GM18868 (cell line): ENCODE measurements around the gene COPZ1.

Source experiments
- ATAC-seq: cut with Tn5 transposase; IDR thresholded peaks from one replicate; pipeline ENCODE4 v1.9.1; 2021; ENCODE audit warnings: mild to moderate bottlenecking, moderate library complexity; ENCODE audit not compliant: unreplicated experiment

COPZ1 gene

DNA sequence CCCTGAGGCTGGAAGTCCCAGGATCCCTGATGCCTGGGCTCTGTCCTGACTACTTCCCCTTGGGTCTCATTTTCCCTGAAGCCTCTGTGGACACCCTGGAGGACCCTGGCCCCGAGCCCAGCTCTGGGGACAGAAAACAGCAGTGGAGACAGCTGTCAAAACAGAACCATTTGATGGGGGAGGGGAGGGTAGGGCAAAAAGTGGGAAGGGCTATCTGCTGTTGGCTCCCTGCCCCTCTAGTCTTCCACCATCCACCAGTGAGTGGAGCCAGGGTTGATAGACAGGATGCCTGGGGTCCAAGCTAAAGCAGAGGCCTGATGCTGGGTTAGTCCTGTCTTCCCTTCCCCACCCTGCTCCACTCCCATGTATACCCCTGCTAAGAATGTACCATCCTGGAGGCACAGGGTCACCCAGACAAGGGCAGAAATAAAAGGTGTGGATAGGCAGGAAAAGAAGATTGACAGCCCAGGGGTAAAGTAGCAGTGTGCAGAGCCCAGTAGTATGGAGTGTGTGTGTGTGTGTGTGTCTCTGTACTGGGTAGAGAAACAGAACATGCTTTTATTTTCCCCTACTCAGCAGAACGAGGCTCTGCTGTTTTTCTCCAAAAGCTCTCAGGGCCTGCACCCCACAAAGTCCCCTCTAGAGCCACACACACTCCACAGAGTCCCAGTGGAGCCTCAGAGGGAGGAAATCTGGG is 49.8 kb downstream of the COPZ1 start:
- ATAC-seq: no peak

DNA sequence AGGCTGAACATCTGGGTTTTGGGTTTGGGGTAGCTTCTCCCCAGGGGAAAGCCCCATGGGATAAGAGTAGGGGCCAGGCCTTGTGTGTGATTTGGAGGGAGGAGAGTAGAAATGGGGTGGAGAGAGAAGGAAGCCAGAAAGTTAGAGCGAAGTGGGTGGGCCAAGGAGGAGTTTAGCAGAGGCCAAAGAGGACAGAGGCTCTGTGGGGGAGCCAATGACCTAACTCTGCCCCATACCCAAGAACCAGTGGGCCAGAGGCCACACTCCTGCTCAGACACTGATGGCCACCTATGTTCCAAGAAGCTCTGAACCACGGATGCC is 50.3 kb downstream of the COPZ1 start:
- ATAC-seq: no peak

DNA sequence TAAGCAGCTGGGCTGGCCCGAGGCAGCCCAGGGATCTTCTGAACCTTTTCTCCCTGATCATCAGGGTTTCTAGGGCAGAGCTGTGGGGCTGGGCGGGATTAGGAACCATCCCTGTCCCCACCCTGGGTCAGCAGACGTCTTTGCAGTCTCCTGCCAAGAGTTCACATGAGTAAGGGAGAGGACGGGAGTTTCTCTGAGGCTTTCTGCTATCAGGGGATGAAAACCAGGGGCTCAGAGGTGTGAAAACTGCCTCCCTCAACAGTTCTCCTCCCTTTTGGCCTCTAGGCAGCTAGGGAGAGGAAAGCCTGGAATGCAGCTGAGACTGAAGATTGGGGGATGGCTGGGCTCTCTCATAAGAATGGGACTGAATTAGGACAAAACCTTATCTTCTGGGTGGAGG is 51.7 kb downstream of the COPZ1 start:
- no peak for ATAC-seq

DNA sequence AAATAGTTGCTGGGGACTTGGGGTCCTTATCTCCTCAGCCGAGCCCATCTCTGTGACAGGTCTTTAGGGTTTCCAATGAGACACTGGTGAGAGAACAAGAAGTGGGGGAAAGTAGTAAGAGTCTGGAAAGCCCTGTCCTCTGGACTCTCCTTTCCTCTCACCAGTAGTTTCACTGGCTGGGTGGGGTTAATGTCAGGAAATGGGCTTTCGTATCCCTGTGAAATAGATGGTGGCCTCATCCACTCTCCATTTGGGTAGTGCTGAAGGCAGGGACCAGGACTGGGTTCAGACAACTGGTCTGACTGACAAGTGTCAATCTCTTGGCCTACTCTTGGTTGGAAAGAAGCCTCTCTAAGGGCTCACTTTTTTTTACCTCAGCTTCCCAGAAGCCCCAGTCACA is 52.1 kb downstream of the COPZ1 start:
- no peak for ATAC-seq

DNA sequence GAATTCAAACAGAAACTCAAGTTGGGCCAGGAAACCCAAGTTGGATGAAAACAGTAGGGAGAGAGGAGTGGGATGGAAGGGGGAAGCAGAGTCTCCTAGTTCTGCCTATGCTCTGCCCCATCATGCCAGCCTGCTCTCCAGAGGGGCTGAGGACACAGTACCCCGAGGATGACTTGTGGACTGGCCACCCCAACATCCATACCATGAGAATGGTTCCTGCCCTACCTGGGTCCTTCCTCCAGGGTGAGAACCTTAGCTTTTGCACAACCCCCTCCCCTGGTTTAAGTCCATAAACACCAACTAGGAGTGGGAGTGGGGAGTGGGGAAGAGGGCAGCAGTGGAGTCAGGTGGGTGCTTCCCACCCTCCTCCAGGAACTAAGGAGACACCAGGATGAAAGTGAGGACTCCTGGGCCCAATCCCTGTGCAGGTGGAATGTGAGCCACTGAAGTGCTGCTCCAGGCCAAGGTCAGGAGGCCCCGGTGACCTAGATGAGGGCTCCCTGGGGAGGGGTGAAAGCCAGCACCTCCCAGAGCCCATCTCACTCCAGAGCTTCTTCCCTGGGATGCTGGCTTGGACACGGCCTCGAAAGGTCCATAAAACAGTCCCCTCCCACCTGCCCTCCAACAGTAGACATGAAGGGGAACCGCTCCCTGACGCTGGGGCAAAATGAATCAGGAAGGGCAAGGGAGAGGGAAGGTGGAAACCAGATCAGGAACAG is 53.0 kb downstream of the COPZ1 start:
- ATAC-seq: no peak

DNA sequence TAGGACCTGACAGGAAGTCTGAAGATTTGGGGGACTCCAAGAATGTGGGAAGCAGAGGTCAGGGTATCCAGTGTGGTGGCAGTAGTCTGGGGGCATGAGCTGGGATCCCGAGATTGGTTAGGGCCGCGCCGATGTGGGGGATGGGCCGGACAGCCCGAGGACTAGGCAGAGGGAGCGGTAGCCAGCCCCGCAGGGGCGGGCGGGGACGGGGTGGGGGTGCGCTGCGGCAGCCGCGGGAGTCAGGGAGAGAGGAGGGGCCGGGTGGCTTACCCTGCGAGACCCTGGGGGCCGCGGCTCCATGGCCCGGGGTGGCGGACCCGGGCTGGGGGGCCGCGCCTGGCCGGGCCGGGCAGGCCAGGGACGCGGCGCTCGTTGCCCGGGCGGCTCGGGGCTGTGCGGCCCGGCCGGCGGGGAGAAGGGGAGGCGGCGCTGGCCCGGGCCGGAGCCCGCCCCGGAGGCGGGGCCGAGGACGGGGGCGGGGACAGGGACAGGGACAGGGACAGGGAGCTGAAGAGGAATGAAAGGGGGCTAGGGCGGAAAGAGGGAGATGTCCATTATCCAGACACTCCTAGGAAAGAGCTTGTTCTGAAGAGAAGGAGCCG is 54.0 kb downstream of the COPZ1 start:
- ATAC-seq: no peak

DNA sequence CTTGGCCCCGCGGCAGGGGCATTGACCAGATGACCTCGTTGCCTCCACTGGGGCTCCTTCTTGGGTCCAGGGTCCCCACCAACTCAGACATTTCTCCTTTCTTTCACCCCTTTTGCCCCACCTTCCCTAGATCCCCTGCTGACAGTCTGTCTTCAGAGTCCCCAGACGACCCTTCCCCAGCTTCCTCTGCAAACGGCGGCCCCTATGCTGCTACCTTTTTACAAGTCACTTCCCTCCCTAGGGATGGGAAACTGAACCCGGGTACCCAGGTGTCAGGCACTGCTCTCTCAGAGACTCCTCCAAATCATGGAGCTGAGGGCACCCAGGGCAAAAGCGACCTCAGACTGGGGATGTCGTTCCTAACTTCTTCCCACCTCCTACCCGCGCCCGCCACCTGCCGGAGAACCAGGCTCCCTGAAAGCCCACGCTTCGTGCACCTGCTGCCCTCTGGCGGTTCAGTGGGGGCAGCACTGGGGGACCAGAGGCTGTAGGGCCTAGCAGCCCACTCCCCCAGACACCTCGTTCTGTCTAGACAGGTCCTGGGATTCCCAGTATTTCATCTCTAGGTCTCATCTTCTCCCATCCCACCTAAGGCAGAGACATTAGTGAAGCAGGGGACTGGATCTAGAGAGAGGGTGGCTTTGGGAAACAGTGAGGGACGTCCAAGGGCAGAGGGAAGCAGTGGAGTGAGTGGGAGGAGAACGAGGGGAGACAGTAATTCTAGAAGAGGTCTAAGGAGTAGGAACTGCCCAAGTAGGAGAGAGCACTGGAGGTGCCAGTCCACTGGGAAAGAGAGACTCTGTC is 54.7 kb downstream of the COPZ1 start:
- peak; percentile 81 for ATAC-seq

DNA sequence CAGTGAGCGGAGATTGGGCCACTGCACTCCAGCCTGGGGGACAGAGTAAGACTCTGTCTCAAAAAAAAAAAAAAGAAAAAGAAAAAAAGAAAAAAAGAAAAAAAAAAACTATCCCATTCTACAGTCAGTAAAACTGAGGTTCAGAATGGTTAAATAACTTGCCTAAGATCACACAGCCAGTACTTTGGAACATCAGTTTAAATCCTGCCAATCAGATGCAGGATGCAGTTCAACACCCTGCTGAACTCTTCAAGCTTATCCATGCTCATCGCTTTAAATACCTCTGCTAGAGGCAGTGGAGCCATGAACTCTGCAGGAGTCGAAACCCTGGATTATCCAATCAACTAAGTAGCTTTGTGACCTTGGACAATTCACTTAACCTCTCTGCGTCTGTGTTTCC is 56.2 kb downstream of the COPZ1 start:
- ATAC-seq: no peak

DNA sequence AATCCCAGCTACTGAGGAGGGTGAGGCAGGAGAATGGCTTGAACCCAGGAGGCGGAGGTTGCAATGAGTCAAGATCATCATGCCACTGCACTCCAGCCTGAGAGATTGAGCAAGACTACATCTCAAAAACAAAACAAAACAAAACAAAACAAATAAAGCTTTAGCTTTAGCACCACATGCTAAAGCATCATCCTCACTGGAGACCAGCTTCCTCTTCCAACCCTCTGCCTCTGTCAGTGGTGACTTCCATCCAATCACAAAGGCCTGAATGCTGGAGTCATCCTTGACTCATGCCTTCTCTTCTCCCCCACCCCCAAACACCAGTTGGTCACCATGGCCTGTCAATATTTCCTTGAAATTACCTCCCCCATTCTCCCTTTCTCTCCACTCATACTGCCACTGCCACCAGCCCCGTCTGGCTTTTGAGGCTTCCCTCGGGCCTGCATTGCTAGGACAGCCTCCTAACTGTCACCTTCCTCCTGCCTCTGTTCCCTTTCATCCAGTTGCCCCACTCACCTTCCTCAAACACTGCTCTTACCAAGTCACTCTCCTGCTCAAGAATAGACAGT is 58.2 kb downstream of the COPZ1 start:
- no peak for ATAC-seq

DNA sequence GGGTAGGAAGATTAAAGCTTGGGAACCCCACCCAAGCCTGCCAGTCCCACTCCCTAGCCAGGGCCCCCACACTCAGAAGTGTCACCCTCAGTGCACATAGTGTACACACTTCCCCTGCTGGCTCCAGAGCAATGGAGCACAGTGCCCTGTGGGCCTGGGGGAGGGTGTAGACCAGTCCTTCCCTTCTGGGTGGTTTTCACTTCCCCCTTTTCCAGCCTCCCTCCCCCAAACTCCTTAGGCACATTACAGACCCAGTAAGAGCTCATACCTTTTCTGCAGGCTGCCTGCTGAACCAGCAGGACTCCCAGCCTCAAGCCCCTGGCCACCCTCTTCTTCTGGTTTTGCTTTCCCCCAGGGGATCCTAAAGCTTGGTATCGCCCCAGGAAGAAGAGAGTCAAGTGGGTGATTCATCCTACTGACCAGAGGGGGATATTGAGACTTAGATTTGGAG is 59.7 kb downstream of the COPZ1 start, which contains the start of gene ZNF385A:
Gene ZNF385A, minus strand, starts transcription at position 143 of the 451 bp plus-strand sequence. CDS start 219 bp downstream, outside the sequence.
- peak; percentile 66 for ATAC-seq

DNA sequence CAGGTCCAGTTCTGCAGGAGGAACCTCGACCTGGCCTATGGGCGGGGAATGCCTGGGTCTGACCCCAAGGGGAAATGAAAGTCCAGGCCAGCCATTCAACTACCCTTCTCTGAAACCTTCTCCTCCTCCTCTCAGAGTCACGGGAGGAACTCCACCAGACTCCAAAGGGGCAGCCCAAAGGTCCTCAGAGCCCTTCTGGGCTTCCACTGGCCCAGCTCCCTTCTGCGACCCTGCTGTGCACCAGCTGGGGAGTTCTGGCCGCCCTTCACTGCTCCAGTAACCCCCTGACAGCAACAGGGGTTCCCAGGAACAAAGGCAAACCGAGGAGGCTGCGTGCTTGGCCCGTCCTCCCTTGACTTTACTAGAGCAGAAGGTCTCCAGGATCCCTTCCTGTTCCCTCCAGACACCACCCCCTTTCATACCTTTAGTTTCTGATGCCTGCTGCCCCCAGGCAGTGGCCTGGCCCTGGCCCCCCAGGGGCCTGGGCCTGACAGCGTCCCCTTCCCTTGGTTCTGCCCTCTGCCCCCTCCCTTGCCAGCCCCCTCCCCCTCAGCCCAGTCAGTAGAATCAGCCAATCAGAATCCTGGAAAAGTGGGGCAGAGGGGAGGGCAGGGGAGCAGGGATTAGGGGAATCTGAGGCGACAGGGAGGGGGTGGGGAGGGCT is 60.5 kb downstream of the COPZ1 start:
- peak; percentile 33 for ATAC-seq

DNA sequence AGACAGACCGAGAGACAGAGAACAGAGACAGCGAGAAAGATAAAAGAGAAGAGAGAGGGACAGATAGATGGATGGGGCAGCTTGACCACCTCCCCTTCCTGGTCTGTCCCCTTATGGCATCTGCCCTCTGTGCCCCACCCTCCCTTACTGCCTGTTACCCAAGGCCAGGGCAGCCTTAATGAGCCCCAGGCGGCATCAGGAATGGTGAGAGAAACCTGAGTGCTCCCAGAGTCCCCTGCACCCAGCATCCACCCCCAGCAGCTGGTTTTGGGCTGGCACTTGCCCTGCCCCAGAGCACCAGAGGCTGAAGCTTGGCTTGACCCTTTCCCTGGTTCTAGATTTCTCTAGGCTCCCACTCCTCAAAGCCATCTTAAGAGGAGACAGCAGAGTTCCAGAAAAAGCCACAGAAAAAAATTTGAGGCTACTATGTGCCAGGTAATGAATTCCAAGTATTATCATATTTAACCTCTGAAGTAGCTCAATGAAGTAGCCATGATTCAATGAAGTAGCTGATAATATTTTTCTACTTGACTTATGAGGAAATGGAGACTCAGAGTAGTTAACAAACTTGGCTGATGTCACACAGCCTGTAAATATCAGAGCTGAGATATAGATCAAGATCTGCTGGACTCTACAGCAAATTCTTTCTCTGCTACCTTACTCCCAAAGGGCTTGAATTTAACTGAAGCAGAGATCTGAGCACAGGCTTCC is 61.6 kb downstream of the COPZ1 start:
- ATAC-seq: no peak

DNA sequence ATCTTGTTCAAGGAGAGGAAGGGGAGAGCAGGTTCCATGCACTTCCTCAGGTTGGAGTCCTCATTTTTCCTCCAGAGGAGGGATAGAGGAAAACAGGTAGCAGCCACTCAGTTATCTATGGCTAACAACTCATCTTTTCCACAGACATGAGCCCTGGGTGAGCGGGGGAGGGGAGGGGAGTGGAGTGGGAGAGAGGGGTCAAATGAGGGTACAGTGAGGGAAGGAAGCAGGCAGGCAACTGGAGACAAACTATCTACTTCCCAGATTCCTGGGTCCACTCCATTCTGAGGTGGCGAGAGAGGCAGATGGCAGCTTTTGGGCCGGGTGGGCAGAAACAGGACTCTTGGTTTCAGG is 62.2 kb downstream of the COPZ1 start:
- no peak for ATAC-seq

DNA sequence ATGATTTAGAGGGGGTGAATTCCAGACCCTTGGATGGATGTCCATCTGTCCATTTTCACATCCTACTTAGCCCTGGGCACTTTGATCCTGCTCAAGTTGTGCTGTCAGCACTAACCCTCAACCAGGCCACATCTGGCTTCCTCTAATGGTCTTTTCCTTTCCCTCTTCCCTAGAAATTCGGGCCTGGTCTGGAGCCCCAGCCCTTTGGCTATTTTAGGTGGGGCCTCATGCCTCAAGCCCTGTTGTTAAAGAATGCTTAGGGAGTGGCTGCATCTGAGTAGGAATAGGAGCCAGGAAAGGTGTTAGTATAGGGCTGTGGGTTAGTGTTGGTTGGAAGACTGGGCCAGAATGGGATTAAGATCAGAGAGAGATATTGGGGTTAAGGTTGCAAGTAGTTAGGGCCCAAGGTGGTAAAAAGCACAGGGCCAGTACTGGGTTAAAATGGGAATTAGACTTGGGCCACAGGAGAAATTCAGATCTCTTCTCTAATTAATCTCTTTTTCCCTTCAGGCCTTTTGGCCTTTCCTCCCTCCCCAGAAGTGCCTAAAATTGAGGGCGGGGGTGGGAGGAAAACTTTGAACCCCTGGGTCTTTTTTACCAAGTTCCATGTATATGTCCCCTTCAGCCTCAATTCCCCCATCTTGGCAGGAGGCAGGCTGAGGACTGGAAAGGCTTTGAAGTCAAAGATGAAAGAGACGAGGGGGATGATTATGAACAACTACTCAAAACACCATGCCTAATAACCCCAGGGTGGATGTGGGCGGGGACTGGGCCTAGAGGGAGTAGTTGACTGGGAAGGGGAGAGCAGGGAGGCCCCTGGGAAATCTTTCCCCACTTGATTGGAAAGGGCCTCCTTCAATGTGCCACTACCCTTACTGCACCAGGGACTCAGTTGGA is 63.6 kb downstream of the COPZ1 start:
- no peak for ATAC-seq

DNA sequence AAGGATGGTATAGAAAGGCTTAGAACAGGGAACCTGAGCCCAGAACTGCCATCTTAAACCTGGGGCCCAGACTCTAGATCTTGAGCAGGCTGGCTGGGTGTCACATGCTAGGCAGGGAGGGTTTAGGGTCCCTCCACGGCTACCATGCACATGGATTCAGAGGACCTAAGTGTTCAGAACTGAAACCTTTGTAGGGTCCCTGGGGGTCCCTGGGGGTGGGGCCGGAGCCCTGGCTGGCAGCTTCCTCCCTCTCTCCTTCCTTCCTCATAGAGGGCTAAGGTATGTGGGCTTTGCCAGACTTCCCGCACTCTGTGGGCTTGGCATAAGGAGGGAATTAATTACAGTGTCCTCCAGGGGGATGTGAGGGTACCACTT is 64.2 kb downstream of the COPZ1 start:
- no peak for ATAC-seq

DNA sequence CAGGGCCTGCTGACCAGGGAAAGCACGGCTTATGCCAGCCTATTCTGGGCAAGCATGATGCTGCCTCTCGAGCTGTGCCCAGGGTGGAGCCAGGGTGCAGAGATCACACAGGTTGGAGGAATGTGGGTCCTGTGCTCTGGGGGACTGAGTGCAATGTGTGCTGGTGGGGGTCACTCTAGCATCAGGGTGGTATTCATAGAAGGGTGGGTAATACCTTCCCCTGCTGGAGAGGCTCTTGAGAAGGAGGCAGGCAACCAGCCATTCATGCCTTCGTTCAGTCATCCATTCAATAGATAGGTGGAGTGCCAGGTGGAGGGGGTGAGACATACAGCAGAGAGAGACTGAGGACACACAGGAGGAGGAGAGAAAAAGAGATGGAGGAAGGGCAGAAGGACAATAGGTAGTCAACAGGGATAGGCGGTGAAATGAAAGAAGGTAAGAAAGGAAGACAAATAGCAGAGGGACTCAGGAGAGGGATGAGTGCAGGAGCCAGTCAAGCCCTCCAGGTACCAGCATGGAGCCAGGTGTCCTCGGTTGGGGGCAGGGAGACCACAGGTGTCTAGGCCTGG is 64.8 kb downstream of the COPZ1 start:
- ATAC-seq: no peak

DNA sequence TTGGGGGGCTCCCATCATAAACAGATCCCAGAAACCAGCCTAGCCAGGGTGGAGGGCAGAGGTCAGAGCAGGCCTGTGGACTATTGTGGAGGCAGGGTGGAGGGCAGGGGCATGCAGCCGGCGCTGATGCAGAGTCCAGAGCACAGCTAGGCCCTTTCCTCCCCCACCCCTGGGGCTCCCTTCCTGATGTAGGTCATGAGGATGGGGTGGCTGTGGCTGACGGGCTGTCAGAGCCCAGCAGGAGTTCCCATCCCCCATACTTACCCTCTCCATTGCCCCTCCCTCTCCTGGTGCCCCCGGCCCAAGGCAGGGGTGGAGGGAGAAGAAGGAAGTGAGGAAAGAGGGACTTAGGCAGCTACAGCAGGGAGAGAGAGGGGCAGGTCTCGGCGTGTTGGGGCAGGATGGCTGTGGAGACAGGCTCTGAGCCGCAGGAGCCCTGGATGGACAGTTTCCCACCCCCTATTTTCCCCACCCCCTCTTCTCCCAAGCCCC is 65.3 kb downstream of the COPZ1 start:
- ATAC-seq: no peak
